NCI-H1694 treated with DMSO at 0.1 percent for 48 hours (cell line): Measurements from ENCODE around the gene OTX1.
A peak's percentile ranks its signal among the peaks of the same experiment; 100 is the strongest.
"Not testable (repeated sequence)": the region's sequence is repeated elsewhere in the genome, so short reads cannot be mapped to it uniquely, and the experiment has no call there.

ENCODE experiments used
- DNase-seq: peaks from one replicate; lab custom pipeline; 2025; lab: John Stamatoyannopoulos, UW

The OTX1 gene

DNA sequence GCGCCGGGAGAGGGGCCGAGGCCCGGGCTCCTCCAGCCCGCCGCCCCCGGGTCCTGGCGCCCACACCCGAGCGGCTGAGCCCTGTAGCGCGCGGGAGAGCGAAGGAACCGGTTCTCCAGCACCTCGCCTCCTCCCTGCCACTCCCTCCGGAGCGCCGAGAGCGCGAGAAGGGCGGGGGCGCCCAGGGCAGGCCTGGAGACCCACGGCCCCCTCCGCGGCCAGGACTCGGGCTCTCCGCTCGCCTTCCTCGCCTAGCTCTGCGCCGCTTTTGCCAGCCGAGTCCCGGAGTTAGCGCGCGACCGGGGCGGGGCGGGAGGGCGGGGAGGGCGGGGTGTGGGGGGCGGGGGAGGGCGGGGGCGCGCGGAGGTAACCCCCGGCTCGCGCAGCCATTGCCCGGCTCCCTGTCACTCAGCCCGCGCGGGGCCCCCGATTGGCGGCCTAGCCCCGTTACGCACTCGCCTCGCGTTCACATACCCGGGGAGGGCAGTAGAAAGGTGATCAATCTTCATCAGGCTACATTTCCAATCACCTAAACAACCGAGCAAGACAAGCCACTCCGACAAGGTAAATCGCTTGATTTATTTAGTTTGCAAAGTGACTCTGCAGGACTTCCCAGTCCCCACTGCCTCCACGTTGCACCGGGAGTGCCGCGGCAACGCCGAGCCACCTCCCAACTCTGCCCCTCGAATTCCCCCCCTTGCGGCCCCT lies at the start of gene OTX1:
Gene OTX1, plus strand, starts transcription at position 497 of the 708 bp plus-strand sequence. CDS start 2,161 bp downstream, outside the sequence.
- DNase-seq = peak; percentile 73

DNA sequence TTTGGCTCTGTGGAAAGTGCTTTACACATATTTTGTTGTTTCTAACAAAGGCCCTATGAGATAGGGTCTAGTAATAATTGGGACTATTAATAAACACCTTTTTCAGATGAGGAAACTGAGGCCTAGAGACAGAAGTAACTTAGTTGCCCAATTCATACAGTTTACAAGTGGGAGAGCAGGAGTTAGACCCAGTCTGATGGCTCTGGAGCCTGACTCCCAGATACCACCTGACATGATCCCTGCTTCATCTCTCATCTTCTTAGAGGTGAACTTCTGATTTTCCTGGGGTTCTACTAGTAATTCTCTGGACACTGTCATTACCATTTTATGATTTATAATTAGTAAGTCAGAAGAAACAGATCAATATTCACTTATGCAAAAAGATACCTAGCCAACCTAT lies 49.1 kb upstream of the OTX1 start:
- DNase-seq = no peak

DNA sequence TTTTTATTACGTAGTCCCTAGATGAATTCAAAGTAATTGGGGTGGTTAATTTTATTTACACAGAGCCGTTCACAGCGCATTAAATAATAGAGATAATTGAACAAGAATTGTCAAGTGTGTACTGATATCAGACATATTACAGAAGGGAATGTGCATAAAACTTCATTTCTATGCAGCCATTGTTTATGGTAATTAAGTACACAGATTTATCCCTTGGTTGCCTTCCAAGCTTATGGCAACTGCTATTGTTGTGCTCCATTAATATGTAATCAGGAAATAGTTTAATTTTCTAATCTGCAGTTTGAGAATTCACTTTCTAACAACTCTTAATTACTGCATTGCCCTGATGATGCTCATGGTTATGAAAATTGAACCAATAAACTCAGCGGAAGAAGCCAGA lies 47.3 kb upstream of the OTX1 start:
- DNase-seq = no peak

DNA sequence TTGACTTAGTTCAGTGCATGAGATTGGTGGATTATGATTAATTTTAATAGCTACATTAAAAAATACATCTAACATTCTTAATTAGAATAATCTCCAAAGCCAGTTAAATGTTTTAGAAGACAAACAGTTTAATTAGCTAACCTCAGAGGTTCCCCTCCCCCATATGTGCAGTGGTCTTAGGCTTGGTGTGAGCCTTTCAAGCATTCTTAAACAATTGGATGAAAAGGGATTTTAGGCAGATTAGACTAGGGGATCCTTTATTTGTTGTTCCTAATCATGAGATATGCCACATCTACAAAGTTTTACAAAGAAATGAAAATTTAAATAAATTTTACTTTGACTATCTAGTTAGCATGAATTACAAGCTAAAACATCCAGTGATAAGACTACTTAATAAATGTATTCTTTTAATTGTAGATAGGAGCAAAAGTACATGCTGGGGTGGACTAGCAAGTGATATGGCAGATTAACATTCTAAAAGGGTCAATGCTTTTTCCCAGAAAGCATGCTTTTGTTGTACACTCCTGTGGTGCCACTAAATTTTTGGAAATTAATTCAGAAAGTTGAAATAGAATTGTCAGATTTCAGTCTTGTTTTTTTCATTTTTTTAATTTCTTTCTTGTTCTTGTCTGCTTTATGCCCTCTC lies 42.7 kb upstream of the OTX1 start:
- DNase-seq = no peak

DNA sequence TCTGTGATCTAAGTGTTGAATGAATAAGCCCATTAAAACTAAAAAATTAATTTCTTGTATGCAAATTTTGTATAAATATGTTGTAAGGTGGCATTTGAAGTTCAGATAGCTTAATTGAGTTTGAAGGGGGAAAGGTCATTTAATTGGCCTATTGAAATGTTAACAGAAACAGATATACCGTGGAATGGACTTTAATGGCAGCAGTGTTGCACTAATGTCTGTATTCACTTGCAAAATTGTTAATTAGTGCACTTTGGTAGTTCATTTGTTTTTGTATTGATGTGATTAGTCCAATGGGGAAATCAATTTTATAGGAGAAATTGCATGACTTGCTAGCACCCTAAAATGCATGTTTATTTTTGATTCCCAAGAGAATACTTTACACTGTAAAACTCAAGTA lies 41.8 kb upstream of the OTX1 start:
- DNase-seq = no peak

DNA sequence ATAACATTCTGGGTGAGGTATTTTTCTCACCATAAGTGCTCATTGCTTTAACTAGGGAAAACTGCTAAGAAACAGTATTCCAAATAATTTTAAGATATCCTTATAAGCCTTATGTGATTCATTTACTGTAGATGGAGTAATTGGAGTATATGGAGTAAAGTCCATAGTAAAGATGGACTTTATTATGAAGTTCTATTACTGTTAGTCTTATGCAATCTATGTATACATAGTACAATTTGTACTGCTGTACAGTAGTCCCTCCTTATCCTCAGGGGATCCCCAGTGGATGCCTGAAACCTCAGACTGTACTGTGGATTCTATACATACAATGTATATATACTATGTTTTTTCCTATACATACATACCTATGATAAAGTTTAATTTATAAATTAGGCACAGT lies 41.1 kb upstream of the OTX1 start:
- DNase-seq = no peak

- DNase-seq = no peak
These were observed 38.1 kb upstream of the OTX1 start for GRCh38 chr2:63012541-63012940.

- DNase-seq = no peak
These were observed 37.2 kb upstream of the OTX1 start for GRCh38 chr2:63013438-63013837.

GRCh38 chr2:63015389-63015788 lies 35.2 kb upstream of the OTX1 start:
- DNase-seq = no peak

- DNase-seq = no peak
These were observed 32.2 kb upstream of the OTX1 start for GRCh38 chr2:63018439-63018838.

GRCh38 chr2:63019686-63020085 lies 30.9 kb upstream of the OTX1 start:
- DNase-seq = not testable (repeated sequence)

- peak; percentile 39 for DNase-seq
These were observed 27.2 kb upstream of the OTX1 start for GRCh38 chr2:63023444-63023843.

- DNase-seq = no peak
These were observed 23.4 kb upstream of the OTX1 start for GRCh38 chr2:63027220-63027619.

DNA sequence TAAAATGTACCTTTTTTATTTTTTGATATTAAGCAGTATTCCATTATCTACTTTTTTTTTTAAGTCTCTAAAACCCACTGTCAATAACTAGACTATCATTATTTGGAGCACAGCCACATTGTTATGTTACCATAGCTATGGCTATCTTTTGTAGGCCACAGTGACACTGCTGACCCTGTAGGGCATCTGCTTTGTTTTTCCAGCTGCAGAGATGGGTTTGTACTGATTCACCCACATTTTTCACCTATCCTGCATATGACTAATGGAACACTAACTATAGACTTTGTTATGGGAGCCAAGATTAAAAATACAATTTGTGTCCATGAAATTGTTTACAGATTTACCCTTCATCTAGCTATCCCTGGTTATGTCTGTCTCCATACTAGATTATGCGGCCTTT lies 21.6 kb upstream of the OTX1 start:
- no peak for DNase-seq

- DNase-seq = no peak
These were observed 16.1 kb upstream of the OTX1 start for GRCh38 chr2:63034526-63034925.

DNA sequence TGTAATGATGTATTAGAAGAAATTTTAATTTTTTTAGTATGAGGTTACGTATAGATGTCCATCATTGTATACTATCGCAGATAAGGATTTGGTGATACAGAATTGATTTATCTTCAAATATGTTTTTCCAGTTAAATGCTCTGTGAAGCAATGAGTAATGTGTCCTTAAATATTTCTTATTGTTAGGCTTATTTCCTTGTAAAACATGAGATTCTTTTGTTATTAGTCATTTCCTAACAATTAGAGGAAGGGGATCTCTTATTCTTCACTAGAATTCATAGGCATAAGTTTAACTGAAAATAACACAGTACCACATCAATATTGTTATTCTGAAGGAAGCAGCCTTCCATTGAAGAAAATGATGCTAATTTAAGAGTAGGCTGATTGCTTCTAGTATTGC lies 15.5 kb upstream of the OTX1 start:
- no peak for DNase-seq

DNA sequence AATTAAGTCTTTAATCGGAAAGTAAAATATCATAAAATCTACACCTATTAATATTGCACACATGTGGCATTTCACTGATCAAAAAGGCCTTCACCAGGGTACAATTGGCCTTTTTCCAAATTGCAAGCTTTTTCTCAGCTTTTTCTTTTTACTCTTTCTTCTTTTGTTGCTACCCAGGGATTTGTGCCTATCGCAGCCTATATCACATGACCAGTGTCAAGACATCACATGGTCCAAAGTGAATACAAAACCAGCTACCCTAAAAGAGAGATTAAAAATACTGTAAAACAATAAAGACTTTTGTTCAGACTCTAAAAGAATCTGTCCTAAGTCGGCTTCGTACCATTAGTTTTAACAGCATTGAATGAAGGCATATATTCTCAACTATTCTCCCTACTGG lies 15.0 kb upstream of the OTX1 start:
- DNase-seq = no peak

DNA sequence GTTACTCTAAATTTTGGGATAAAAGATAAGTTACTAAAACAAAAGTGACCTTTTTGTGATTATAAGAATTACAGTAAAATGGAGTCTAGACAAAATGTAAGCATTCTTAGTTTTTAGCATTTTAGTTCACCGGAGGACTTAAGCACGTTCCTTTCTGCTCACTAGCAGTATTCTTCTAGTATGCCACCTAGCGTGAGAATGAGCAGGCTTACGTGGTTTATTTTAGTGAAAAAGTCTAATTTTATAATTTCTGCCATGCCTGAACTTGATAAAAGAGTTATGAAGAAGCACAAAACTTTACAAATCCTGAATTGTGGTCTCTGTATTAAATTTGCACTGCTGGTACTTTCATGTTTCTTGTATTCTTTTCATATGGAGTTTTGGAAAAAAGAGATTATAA lies 12.6 kb upstream of the OTX1 start:
- DNase-seq = no peak

DNA sequence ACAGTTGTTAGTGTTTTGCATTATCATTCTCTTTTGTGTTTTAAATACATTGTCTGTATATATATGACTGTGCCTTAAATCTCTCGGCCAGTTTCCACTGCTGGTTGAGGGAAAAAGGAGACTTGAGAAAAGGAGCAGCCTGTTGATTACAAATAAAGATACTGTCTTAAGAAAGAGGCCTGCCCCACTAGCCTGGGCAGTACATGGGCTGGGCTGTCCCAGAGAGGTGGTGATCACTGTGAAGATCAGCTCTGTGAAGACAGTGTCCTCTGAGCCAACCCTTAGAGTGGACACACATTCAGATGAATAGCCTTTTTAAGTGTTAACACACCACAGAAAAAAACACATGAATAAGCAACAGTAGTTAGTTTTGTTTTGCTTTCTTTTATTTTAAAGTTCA lies 10.0 kb upstream of the OTX1 start:
- no peak for DNase-seq

- no peak for DNase-seq
These were observed 9.0 kb upstream of the OTX1 start for GRCh38 chr2:63041592-63041991.

DNA sequence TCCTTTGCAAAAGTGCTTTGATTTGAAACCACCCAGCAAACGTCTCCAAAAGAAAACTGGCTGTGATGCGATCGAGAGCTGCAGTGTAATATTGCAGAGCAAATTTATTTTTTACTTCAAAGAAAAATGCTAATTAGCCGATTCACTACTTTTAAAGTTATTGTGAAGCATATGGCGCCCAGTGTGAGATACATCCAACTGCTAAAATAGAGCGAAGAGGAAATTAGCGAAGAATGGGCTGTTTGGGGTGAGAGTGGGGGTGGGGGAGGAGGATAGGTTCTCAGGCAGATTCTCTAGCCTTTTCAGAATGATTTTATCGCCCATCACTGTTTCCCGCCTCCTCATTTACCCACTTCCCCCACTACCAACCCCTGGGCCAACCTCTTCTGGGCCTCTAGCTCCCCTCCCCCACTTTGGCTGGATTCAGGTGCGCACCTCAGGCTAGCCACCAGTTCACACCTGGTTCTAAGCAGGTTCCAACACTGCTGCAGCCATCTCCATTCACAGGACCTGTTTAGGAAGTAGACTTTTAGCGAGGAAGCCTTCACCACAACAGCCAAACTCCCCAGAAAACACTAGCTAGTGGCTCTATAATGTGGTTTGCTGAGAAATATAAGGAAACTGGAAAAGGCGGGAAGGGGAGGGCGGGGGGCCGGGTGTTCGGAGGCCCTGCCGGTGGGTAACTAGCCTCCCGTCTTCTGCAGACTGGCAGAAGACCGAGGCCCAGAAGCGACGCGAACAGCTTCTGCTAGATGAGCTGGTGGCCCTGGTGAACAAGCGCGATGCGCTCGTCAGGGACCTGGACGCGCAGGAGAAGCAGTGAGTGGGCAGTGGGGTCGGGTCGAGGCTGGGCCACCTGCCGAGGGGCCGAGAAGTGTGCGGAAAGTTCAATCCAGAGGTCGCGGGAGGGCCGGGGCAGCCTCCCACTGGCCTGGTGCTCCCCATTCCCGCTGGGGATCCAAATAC lies 6.0 kb upstream of the OTX1 start:
- no peak for DNase-seq

DNA sequence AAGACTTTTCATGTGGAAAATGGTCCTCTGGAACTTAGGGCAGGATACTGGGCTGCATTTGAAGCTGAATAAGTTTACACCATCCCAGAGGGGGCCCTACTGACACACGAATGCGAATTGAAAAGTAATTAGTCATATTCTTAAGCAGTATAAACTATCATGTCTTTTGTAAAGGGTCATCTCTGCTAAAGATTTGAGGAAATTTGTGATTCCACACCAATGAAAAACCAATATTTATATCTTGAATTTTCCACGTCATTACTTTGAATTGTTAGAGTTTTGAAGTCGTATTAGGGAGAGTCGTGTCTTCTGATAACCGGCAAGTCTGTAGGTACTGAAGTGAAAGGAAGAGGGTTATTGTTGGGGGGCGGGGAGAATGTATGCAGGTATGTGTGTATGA lies 4.1 kb upstream of the OTX1 start:
- DNase-seq = no peak

DNA sequence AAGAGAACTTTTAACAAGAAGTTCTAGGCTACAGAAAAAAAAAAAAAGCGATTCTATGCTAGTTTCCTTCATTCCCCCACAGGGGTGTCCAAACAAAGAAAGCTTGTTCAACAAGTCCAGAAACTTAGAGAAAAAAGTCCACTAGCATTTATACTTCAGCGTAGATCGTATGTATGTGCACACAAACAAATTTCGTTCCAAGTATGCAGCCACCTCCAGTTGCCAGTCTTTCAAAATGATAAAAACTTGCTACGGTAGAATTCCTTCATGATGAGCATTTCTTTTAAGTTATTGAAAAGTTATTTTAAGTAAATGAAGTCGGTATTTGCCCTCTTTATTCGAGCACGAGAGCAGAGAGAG lies 3.7 kb upstream of the OTX1 start:
- no peak for DNase-seq
